Smooth muscle cell (in vitro differentiated cells): ENCODE data around the gene KREMEN1. TPM values are rescaled to one million over a fixed set of nuclear protein-coding genes. Genes with fewer than 3 reads are reported as not detected.

Experiments
- DNase-seq: peaks from one replicate; lab custom pipeline; 2025; ENCODE audit not compliant: unreplicated experiment; lab: John Stamatoyannopoulos, UW
- H2AFZ ChIP-seq: fragments of 200-600 bp; sonication (generic); 2 replicates; pipeline ENCODE4 v1.6.0; 2016; ENCODE audit warnings: antibody characterized with exemption, low read depth, mild to moderate bottlenecking
- H3F3A ChIP-seq: fragments of 200-600 bp; sonication (generic); 2 replicates; pipeline ENCODE4 v1.6.0; 2017; ENCODE audit warnings: antibody characterized with exemption, low read depth
- H3K27ac ChIP-seq: fragments of 200-600 bp; sonication (generic); 2 replicates; pipeline ENCODE4 v1.5.1; 2016; ENCODE audit warnings: low read depth, mild to moderate bottlenecking
- H3K27me3 ChIP-seq: fragments of 200-600 bp; sonication (generic); 2 replicates; pipeline ENCODE4 v1.6.1; 2016; ENCODE audit warnings: low read depth, mild to moderate bottlenecking
- H3K36me3 ChIP-seq: fragments of 200-600 bp; sonication (generic); 2 replicates; pipeline ENCODE4 v1.5.1; 2016; ENCODE audit warnings: low read depth
- H3K4me1 ChIP-seq: fragments of 200-600 bp; sonication (generic); 2 replicates; pipeline ENCODE4 v1.5.1; 2016; ENCODE audit warnings: low read depth
- H3K4me2 ChIP-seq: fragments of 200-600 bp; sonication (generic); 2 replicates; pipeline ENCODE4 v1.6.0; 2016; ENCODE audit warnings: mild to moderate bottlenecking
- H3K4me3 ChIP-seq: fragments of 200-600 bp; sonication (generic); 2 replicates; pipeline ENCODE4 v1.5.1; 2016; ENCODE audit warnings: mild to moderate bottlenecking
- H3K79me2 ChIP-seq: fragments of 200-600 bp; sonication (generic); 2 replicates; pipeline ENCODE4 v1.6.0; 2016; ENCODE audit warnings: low read depth, mild to moderate bottlenecking
- H3K9ac ChIP-seq: fragments of 200-600 bp; sonication (generic); 2 replicates; pipeline ENCODE4 v1.6.0; 2016; ENCODE audit warnings: low read depth
- H3K9me3 ChIP-seq: fragments of 200-600 bp; sonication (generic); replicated peaks from 2 replicates; pipeline ENCODE4 v1.5.1; 2016; ENCODE audit warnings: low read depth
- H4K20me1 ChIP-seq: fragments of 200-600 bp; sonication (generic); 2 replicates; pipeline ENCODE4 v1.6.0; 2016; ENCODE audit warnings: low read depth
- CTCF ChIP-seq: fragments of 200-600 bp; sonication (generic); IDR thresholded peaks from 2 replicates; pipeline ENCODE4 v1.5.1; 2017; ENCODE audit warnings: borderline replicate concordance, mild to moderate bottlenecking, antibody characterized with exemption; ENCODE audit not compliant: insufficient read depth, poor library complexity, severe bottlenecking
- WGBS: methylation state at CpG from one replicate; pipeline ENCODE4 v1.1.7; 2016; ENCODE audit warnings: low lambda C conversion rate; 5-methylcytosine and 5-hydroxymethylcytosine counted together
- polyA plus RNA-seq: library from polyadenylated mRNA; unstranded; fragments of >200 nt; fragmentation: Nextera tagmentation; extraction: Ambion mirVana; gene quantifications from 2 replicates; pipeline ENCODE4 v1.2.1, GENCODE V29; 2016
- total RNA-seq: library from RNA; depleted of rRNA; stranded (reverse); fragments of >200 nt; gene quantifications from 2 replicates; pipeline ENCODE4 v1.2.3, GENCODE V29; 2014

KREMEN1 gene
- total and polyA plus RNA-seq, 2 experiments from 2014 or later, result 6.0 to 6.8 TPM

- 42% methylated on average over 9 of the region's 9 CpGs for WGBS
- Histone ChIP-seq H3K9ac (no peak overlapping the region), H3K79me2 (no peaks in the 10 kb centered on the region), H3F3A (peaks cover 24% of the 10 kb centered on the region), H4K20me1 (no peaks in the 10 kb centered on the region), H2AFZ (no peak overlapping the region), H3K36me3 (no peaks in the 10 kb centered on the region), H3K27ac (peak overlapping the region; percentile 6), H3K27me3 (no peaks in the 10 kb centered on the region), H3K4me2 (no peak overlapping the region), H3K4me1 (peaks cover 9% of the 10 kb centered on the region), H3K4me3 (no peak overlapping the region), H3K9me3 (no peaks in the 10 kb centered on the region)
- peak; percentile 98 for TF ChIP-seq CTCF
- DNase-seq, result peak; percentile 4
Observed at GRCh38 chr22:29040385-29041275, 32.2 kb upstream of the KREMEN1 start.

GRCh38 chr22:29041408-29041807, 31.4 kb upstream of the KREMEN1 start:
- H3K4me2 ChIP-seq, result no peak overlapping the region
- no peak for DNase-seq
- no peak for TF ChIP-seq CTCF
- H3K4me1 ChIP-seq, result peaks cover 9% of the 10 kb centered on the region
- H4K20me1 ChIP-seq, result no peaks in the 10 kb centered on the region
- peak overlapping the region; percentile 6 for H3K27ac ChIP-seq
- no peak overlapping the region for H3K4me3 ChIP-seq
- H3K9ac ChIP-seq, result peak overlapping the region; percentile 4
- no peaks in the 10 kb centered on the region for H3K27me3 ChIP-seq
- peaks cover 27% of the 10 kb centered on the region for H3F3A ChIP-seq
- no peaks in the 10 kb centered on the region for H3K36me3 ChIP-seq
- WGBS, result 44% methylated on average over 2 of the region's 2 CpGs
- no peaks in the 10 kb centered on the region for H3K79me2 ChIP-seq
- no peak overlapping the region for H2AFZ ChIP-seq
- no peaks in the 10 kb centered on the region for H3K9me3 ChIP-seq

- Histone ChIP-seq H3K9ac (peak overlapping the region; percentile 97), H3K27me3 (no peaks in the 10 kb centered on the region), H3K4me3 (no peak overlapping the region), H3K9me3 (no peaks in the 10 kb centered on the region), H3K4me2 (peak overlapping the region; percentile 84), H3K27ac (peak overlapping the region; percentile 100), H2AFZ (no peak overlapping the region), H3F3A (peaks cover 27% of the 10 kb centered on the region), H4K20me1 (no peaks in the 10 kb centered on the region), H3K36me3 (no peaks in the 10 kb centered on the region), H3K79me2 (no peaks in the 10 kb centered on the region), H3K4me1 (peaks cover 9% of the 10 kb centered on the region)
- no peak for TF ChIP-seq CTCF
- DNase-seq, result no peak
- WGBS, result 55% methylated on average over 7 of the region's 7 CpGs
Observed at GRCh38 chr22:29043906-29044575, 28.8 kb upstream of the KREMEN1 start.
